WERI-Rb-1 (cell line): Measurements from ENCODE around the gene NR1D1.

Experiments
- DNase-seq: peaks from one replicate; pipeline ENCODE4 v3.0.0-alpha.2; 2020
- H3K27ac ChIP-seq: fragments of 250-450 bp; sonication (Bioruptor Pico); 2 replicates; pipeline ENCODE4 v1.5.1; 2020; ENCODE audit warnings: mild to moderate bottlenecking, moderate library complexity
- H3K27me3 ChIP-seq: fragments of 250-450 bp; sonication (Bioruptor Pico); 2 replicates; pipeline ENCODE4 v1.5.1; 2021; ENCODE audit warnings: mild to moderate bottlenecking, low read depth, moderate library complexity; ENCODE audit not compliant: insufficient read depth, severe bottlenecking
- H3K36me3 ChIP-seq: fragments of 250-450 bp; sonication (Bioruptor Pico); 2 replicates; pipeline ENCODE4 v1.5.1; 2020; ENCODE audit warnings: mild to moderate bottlenecking, moderate library complexity
- H3K4me3 ChIP-seq: 2 replicates; pipeline ENCODE4 v1.5.1; 2011; ENCODE audit warnings: low read depth, mild to moderate bottlenecking, control low read depth, low read length
- H3K9me3 ChIP-seq: fragments of 250-450 bp; sonication (Bioruptor Pico); 2 replicates; pipeline ENCODE4 v1.5.1; 2021; ENCODE audit warnings: mild to moderate bottlenecking, moderate library complexity; ENCODE audit not compliant: severe bottlenecking
- CTCF ChIP-seq: IDR thresholded peaks from 2 replicates; pipeline ENCODE4 v1.5.1; 2011; ENCODE audit warnings: low read depth, mild to moderate bottlenecking, control low read depth, inconsistent platforms, low read length

NR1D1 gene

DNA sequence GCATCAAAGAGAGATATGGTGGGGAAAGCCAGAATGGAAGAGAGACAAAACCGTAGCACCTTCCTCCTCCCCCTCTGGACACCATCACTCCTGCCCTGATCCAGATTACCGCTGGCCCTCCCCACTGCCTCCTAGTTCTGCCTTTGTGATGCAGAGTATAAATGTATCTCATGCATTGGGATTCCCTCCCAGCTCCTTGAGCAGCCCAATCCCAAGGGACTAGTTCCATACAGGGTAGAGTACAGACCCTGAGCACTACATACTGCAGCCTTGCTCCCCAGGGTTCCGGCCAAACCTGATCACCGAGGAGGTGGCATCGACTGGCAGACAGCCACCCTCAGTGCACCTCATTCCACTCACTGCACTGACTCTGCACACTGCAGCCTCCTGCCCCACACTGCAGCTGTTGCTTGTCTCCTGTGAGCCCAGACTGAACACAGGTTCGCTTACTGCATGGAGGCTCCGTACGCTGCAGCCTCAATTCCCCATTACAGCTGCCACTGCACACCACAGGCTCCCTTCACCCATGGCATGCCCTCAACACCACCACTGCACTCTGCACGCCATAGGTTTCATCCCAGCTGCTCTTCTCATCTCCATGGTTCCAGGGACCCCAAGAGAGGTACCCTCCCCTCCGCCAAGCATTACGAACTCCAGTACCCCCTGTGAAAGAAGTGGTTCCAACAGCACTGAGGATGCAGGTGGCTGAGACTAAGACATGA, 39.3 kb downstream of the NR1D1 start:
- Histone ChIP-seq H3K27me3 (no peaks in the 10 kb centered on the region), H3K36me3 (no peaks in the 10 kb centered on the region; the same call in 1 of the 2 replicates), H3K4me3 (no peak overlapping the region), H3K9me3 (no peaks in the 10 kb centered on the region), H3K27ac (no peak overlapping the region)
- no peak for DNase-seq
- TF ChIP-seq CTCF = no peak

DNA sequence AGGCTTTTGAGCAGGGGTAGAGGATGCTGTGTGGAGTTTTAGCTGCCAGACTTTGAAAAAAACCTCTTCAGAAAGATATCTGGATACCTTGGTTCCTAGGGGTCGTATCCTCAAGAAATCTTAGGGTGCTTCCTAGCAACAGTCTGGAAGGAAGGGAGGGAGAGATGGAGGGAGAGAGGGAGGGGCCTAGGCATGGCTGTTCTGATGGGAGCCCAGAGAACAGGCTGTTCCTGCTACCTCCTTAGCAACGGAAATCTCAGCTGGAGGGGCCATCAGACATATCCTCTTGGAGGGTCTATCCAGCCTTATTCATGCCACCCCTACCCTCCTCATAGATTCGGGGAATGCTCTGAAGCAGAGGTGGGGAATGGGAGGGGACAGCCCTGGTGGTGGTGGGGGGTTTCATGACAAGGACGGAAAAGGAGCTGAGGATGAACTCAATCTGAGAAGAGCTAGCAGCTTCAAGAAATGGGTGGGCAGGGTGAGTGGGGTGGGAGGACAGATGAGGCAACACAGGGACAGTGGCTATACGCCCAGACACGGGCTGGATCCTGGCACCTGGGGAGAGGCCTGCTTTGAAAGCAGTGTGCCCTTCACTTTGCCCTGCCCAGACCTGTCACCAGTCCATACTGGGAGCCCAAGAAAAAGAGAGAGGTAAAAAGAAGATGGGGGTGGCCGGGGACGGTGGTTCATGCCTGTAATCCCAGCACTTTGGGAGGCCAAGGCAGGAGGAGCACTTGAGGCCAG, 40.5 kb downstream of the NR1D1 start:
- Histone ChIP-seq H3K36me3 (no peaks in the 10 kb centered on the region; the same call in 1 of the 2 replicates), H3K9me3 (no peaks in the 10 kb centered on the region), H3K27me3 (no peaks in the 10 kb centered on the region), H3K4me3 (no peak overlapping the region), H3K27ac (no peak overlapping the region)
- DNase-seq = no peak
- TF ChIP-seq CTCF = no peak

DNA sequence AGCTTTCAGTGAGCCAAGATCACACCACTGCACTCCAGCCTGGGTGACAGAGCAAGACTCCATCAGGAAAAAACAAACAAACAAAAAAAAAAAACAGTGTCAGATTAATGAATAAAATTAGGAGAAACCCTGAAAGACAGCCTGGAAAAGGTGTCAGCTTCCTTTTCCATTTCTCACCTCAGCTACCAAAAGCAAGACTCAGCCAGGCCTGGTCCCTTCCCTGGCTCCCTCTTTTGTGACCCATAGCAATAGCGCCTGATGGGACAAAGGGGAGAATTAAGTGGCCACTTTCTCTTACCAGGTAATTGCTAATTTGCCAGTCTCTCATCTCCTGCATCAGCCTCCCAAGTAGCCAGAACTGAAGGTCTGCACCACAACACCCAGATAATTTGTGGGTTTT, 41.5 kb downstream of the NR1D1 start:
- Histone ChIP-seq H3K27me3 (no peaks in the 10 kb centered on the region), H3K9me3 (no peaks in the 10 kb centered on the region), H3K4me3 (no peak overlapping the region), H3K27ac (no peak overlapping the region), H3K36me3 (no peaks in the 10 kb centered on the region; the same call in 1 of the 2 replicates)
- no peak for DNase-seq
- no peak for TF ChIP-seq CTCF

DNA sequence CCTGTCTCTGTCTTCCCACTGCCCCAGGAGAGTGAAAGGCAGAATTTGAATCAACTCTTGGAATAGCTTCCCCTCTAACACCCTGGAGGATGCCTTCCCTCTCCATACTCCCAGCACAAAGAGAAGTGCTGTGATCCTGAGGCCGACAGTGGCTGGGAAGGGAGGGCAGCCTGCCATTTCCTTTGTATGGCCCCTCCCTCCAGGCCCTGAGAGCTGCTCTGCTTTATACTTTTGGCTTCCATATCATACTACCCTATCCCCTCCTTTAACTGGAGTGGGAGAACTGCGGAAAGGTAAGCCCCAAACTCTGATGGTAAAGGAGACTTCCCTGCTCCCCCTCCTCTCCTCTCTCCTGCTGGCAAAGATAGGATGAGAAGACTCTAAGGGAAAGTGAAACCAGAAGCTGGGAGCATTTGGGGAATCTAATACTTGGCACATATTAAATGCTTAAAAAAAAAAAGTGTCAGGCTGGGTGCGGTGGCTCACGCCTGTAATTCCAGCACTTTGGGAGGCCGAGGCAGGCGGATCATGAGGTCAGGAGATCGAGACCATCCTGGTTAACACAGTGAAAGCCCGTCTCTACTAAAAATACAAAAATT, 42.1 kb downstream of the NR1D1 start:
- no peak for TF ChIP-seq CTCF
- no peak for DNase-seq
- H3K4me3 ChIP-seq = no peak overlapping the region
- H3K27me3 ChIP-seq = no peaks in the 10 kb centered on the region
- H3K9me3 ChIP-seq = no peaks in the 10 kb centered on the region
- peaks cover 2% of the 10 kb centered on the region for H3K36me3 ChIP-seq
- no peak overlapping the region for H3K27ac ChIP-seq

DNA sequence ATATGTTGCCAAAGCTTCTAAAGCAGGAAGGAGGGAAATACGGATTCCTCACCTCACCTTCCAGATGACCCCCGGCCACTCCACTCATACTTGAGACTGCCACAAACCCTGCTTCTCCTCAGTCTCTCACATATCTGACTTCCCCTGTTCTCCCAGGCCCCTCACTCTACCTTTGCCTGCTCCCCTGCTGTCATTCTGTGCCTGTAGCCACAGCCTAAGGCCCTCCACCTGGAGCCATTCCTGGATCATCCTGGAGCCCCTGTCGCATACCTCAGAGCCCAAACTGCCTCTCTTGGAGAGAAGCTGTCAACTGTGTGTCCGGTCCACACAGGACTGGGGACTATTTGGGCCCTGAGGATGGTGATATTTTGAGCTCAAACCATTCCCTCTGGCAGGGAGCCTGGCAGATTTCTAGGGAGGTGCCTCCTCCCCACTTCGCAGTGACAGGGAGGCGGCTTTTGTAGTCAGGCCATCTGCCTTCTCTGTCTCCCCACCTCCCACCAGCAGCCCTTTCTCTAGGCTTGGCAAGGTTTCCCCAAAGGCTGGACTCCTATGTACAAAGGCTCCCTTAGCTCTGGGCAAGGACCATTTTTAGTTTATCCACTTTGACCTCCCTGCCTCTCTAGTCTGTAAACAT, 43.9 kb downstream of the NR1D1 start:
- Histone ChIP-seq H3K27ac (peak overlapping the region; percentile 18; the same call in 1 of the 2 replicates), H3K36me3 (peaks cover 20% of the 10 kb centered on the region), H3K9me3 (no peaks in the 10 kb centered on the region), H3K4me3 (no peak overlapping the region), H3K27me3 (no peaks in the 10 kb centered on the region)
- TF ChIP-seq CTCF = no peak
- no peak for DNase-seq
